IMR-90 (cell line): ENCODE measurements around the gene ADAM33. TPM values are rescaled to one million over a fixed set of nuclear protein-coding genes. Genes with fewer than 3 reads are reported as not detected.

Experiments used
- ATAC-seq: fragments of 200-7000 bp; cut with Tn5 transposase; 2 replicates; pipeline ENCODE4 v1.9.1; 2020; ENCODE audit warnings: low read depth, mild to moderate bottlenecking, moderate library complexity
- BruUV-seq: library from RNA; stranded (reverse); fragments of 400-500 nt; replicated peaks from 2 replicates; lab custom pipeline; 2021; lab: Mats Ljungman, UMichigan
- CTCF ChIA-PET: fragments of 300-600 bp; formaldehyde crosslinking; extraction: SDS; loops from one replicate; lab custom pipeline; 2021; ENCODE audit warnings: antibody characterized with exemption; lab: Yijun Ruan, JAX
- POLR2A ChIA-PET: fragments of 300-600 bp; sonication (Branson Sonifier 250); formaldehyde crosslinking; loops from one replicate; lab custom pipeline; 2022; ENCODE audit warnings: antibody characterized with exemption; ENCODE audit not compliant: unreplicated experiment; lab: Charles Lee
- DNase-seq: peaks from one replicate; pipeline ENCODE4 v3.0.0; 2013
- H2AFZ ChIP-seq: replicated peaks from 2 replicates; pipeline ENCODE3; 2013; ENCODE audit warnings: low read length, mild to moderate bottlenecking; ENCODE audit not compliant: poor library complexity
- H2AK5ac ChIP-seq: 2 replicates; pipeline ENCODE4 v1.6.1; 2013; ENCODE audit warnings: low read depth, low read length, inconsistent platforms
- H2AK9ac ChIP-seq: replicated peaks from 2 replicates; pipeline ENCODE3; 2013; ENCODE audit warnings: mild to moderate bottlenecking, low read depth, low read length, moderate library complexity; ENCODE audit not compliant: poor library complexity
- H2BK120ac ChIP-seq: 2 replicates; pipeline ENCODE4 v1.6.1; 2013; ENCODE audit warnings: low read depth, low read length, inconsistent platforms
- H2BK15ac ChIP-seq: 3 replicates; pipeline ENCODE4 v1.6.1; 2013; ENCODE audit warnings: low read depth, low read length, inconsistent platforms
- H2BK20ac ChIP-seq: 2 replicates; pipeline ENCODE4 v1.6.1; 2013; ENCODE audit warnings: low read depth, mild to moderate bottlenecking, inconsistent platforms, low read length, moderate library complexity
- H2BK5ac ChIP-seq: 2 replicates; pipeline ENCODE4 v1.6.1; 2013; ENCODE audit warnings: mild to moderate bottlenecking, low read depth, low read length, inconsistent platforms; ENCODE audit not compliant: poor library complexity, severe bottlenecking
- H3K14ac ChIP-seq: replicated peaks from 2 replicates; pipeline ENCODE4 v1.6.1; 2013; ENCODE audit warnings: low read depth, low read length, inconsistent platforms
- H3K18ac ChIP-seq: 2 replicates; pipeline ENCODE4 v1.6.1; 2013; ENCODE audit warnings: low read depth, low read length, control low read depth
- H3K23ac ChIP-seq: 2 replicates; pipeline ENCODE4 v1.6.1; 2013; ENCODE audit warnings: low read depth, low read length, inconsistent platforms
- H3K27ac ChIP-seq: 2 replicates; pipeline ENCODE4 v1.5.1; 2013; ENCODE audit warnings: mild to moderate bottlenecking, control low read depth, low read length; ENCODE audit not compliant: insufficient read depth
- H3K27me3 ChIP-seq: 2 replicates; pipeline ENCODE4 v1.6.1; 2013; ENCODE audit warnings: low read length; ENCODE audit not compliant: control insufficient read depth, insufficient read depth
- H3K36me3 ChIP-seq: 2 replicates; pipeline ENCODE4 v1.6.1; 2013; ENCODE audit warnings: low read length, mixed read lengths; ENCODE audit not compliant: control insufficient read depth, insufficient read depth
- H3K4ac ChIP-seq: 2 replicates; pipeline ENCODE4 v1.6.1; 2013; ENCODE audit warnings: low read depth, low read length, inconsistent platforms
- H3K4me1 ChIP-seq: 2 replicates; pipeline ENCODE4 v1.6.1; 2013; ENCODE audit warnings: low read length, mixed read lengths; ENCODE audit not compliant: control insufficient read depth, insufficient read depth
- H3K4me2 ChIP-seq: 2 replicates; pipeline ENCODE4 v1.6.1; 2013; ENCODE audit warnings: low read depth, mild to moderate bottlenecking, control low read depth, low read length, moderate library complexity
- H3K4me3 ChIP-seq: 2 replicates; pipeline ENCODE4 v1.5.1; 2013; ENCODE audit warnings: low read depth, mild to moderate bottlenecking, control low read depth, low read length, moderate library complexity; ENCODE audit not compliant: insufficient read depth
- H3K56ac ChIP-seq: 2 replicates; pipeline ENCODE4 v1.6.1; 2013; ENCODE audit warnings: low read length, inconsistent platforms; ENCODE audit not compliant: insufficient read depth; ENCODE audit errors: extremely low read depth
- H3K79me1 ChIP-seq, 2 experiments: 2 replicates each; pipeline ENCODE4 v1.6.1; 2013; ENCODE audit warnings: low read length in 2 of 2, inconsistent platforms in 1 of 2, low read depth in 1 of 2
- H3K9ac ChIP-seq: 2 replicates; pipeline ENCODE4 v1.6.1; 2013; ENCODE audit warnings: low read depth, low read length, control low read depth
- H3K9me1 ChIP-seq: 2 replicates; pipeline ENCODE4 v1.6.1; 2013; ENCODE audit warnings: low read length, inconsistent platforms; ENCODE audit not compliant: insufficient read depth
- H3K9me3 ChIP-seq: 2 replicates; pipeline ENCODE4 v1.6.1; 2013; ENCODE audit warnings: low read length; ENCODE audit not compliant: control insufficient read depth, insufficient read depth
- H4K20me1 ChIP-seq: 2 replicates; pipeline ENCODE4 v1.6.1; 2013; ENCODE audit warnings: low read length, inconsistent platforms; ENCODE audit not compliant: insufficient read depth
- H4K5ac ChIP-seq: 2 replicates; pipeline ENCODE4 v1.6.1; 2013; ENCODE audit warnings: mild to moderate bottlenecking, low read depth, low read length, control low read depth
- H4K8ac ChIP-seq, 2 experiments: 2 replicates each; pipeline ENCODE4 v1.6.1; 2013; ENCODE audit warnings: low read depth in 2 of 2, low read length in 2 of 2, control low read depth in 1 of 2, inconsistent platforms in 1 of 2
- H4K91ac ChIP-seq: 2 replicates; pipeline ENCODE4 v1.6.1; 2013; ENCODE audit warnings: low read depth, low read length, inconsistent platforms; ENCODE audit not compliant: insufficient read depth
- WGBS, 2 experiments: methylation state at CpG; one replicate each; pipeline versions ENCODE4 v1.1.5 to v1.1.7; 2013; ENCODE audit warnings: missing lambda C conversion rate in 2 of 2; ENCODE audit not compliant: insufficient read length in 1 of 2; ENCODE audit errors: extremely low coverage in 2 of 2; 5-methylcytosine and 5-hydroxymethylcytosine counted together
- dilution Hi-C: fragments of 300-500 bp; cut with HindIII; formaldehyde crosslinking; loops from one replicate; pipeline ENCODE4 v1.14.3; 2018; ENCODE audit warnings: low sequenced_read_pairs; ENCODE audit not compliant: unreplicated experiment
- in situ Hi-C: fragments of 300-500 bp; cut with MboI; formaldehyde crosslinking; loops from 3 replicates; pipeline ENCODE4 v1.14.3; 2019; ENCODE audit warnings: low sequenced_read_pairs, inconsistent platforms, mixed read lengths
- intact Hi-C: fragments of 100-400 bp; cut with micrococcal nuclease; formaldehyde crosslinking; loops from 2 replicates; pipeline ENCODE4 v1.10.0; 2022
- polyA plus RNA-seq, 3 experiments: library from polyadenylated mRNA; depleted of rRNA; stranded (reverse); fragments of >200 nt; gene quantifications; 2 replicates each; pipeline ENCODE4 v1.2.3, GENCODE V29; 2012; ENCODE audit warnings: low replicate concordance in 1 of 3
- total RNA-seq: library from RNA; depleted of rRNA; stranded (reverse); fragments of >200 nt; gene quantifications from 2 replicates; pipeline ENCODE4 v1.2.3, GENCODE V29; 2012
- TF ChIP-seq, protein P1 (sequence below): fragments of 150-350 bp; IDR thresholded peaks from 2 replicates; pipeline ENCODE4 v1.6.1; 2016; ENCODE audit warnings: low read depth, mild to moderate bottlenecking, low read length, moderate library complexity, borderline replicate concordance

Gene ADAM33
- total and polyA plus RNA-seq, 2 of the 4 experiments (the other 2 are of a cell fraction): 0.18 to 1.7 TPM

DNA sequence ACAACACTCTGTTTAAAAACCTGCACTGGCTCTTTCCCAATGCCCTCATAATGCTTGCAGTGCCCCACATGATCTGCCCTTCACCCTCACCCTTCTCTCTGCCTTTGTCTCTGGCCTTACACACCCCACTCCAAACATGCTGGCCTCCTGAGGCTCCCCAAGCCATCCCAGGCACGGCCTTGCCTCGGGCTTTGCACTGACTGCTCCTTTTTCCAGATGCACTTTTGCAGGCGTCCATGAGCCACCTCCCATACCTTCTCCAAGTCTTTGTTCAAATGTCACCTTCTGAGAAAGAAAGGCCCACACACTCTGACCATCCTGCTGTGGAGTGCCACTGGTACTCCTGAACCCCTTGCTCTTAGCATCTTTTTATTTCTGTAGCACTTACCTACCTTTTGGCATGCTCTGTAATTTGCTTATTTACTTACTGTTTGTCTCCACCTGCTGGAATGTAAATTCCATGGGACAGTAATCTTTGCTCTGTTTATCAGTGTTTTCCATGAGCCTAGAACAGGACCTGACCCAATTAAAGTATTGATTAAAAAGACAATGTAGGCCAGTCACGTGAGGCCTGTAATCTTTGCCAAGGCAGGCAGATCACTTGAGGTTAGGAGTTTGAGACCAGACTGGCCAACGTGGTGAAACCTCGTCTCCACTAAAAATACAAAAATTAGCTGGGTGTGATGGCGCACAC lies 49.4 kb downstream of the ADAM33 start:
- Histone ChIP-seq H2BK15ac (no peak overlapping the region), H3K4me3 (no peak overlapping the region), H3K18ac (no peak overlapping the region), H4K5ac (no peak overlapping the region), H2AFZ (no peak overlapping the region), H2BK20ac (no peak overlapping the region), H3K23ac (no peak overlapping the region), H3K4me2 (no peak overlapping the region), H3K56ac (no peak overlapping the region), H3K4ac (no peak overlapping the region), H3K14ac (no peak overlapping the region), H4K91ac (no peak overlapping the region), H4K20me1 (no peaks in the 10 kb centered on the region), H3K79me1 (no peaks in the 10 kb centered on the region), H4K8ac (no peak overlapping the region), H3K36me3 (peaks cover 6% of the 10 kb centered on the region), H3K27me3 (no peaks in the 10 kb centered on the region), H3K9me1 (peaks cover 2% of the 10 kb centered on the region), H3K27ac (no peak overlapping the region), H2AK9ac (no peak overlapping the region), H2BK5ac (no peak overlapping the region), H3K4me1 (no peaks in the 10 kb centered on the region), H2BK120ac (no peak overlapping the region), H3K9me3 (no peaks in the 10 kb centered on the region), H3K9ac (no peak overlapping the region), H2AK5ac (no peak overlapping the region)
- 85% methylated on average over 3 of the region's 7 CpGs; no CpG with 5 or more reads in 1 of the 2 experiments for WGBS, 2 experiments
- ChIA-PET POLR2A (no interaction called here), CTCF (interaction anchor here (0.5 kb wide), 1 partner anchor 21 kb away, joined by 5 read pairs; no protein-coding TSS in a partner anchor)
- no peak for ATAC-seq
- TF ChIP-seq, protein P1, sequence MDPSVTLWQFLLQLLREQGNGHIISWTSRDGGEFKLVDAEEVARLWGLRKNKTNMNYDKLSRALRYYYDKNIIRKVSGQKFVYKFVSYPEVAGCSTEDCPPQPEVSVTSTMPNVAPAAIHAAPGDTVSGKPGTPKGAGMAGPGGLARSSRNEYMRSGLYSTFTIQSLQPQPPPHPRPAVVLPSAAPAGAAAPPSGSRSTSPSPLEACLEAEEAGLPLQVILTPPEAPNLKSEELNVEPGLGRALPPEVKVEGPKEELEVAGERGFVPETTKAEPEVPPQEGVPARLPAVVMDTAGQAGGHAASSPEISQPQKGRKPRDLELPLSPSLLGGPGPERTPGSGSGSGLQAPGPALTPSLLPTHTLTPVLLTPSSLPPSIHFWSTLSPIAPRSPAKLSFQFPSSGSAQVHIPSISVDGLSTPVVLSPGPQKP: no peak
- in situ Hi-C loops (no loop called here), dilution Hi-C loops (no loop called here), intact Hi-C loops (no loop called here)
- BruUV-seq: no TSS peak
- DNase-seq: no peak
